Measurements from ENCODE around the gene APC2. TPM values are rescaled to one million over a fixed set of nuclear protein-coding genes. Genes with fewer than 3 reads are reported as not detected.
A peak's percentile ranks its signal among the peaks of the same experiment; 100 is the strongest.
"Not testable (repeated sequence)": the region's sequence is repeated elsewhere in the genome, so short reads cannot be mapped to it uniquely, and the experiment has no call there.

APC2 gene
- total and polyA plus RNA-seq, 7 experiments from 2014 or later = 0.01 to 0.24 (median 0.07) TPM

- POLR2A ChIA-PET; ATAC-seq; H3K27me3 ChIP-seq (ENCODE audit: control insufficient read depth in 2 of 2, insufficient read depth in 2 of 2, low read length in 2 of 2); H3K4me3 ChIP-seq (ENCODE audit: low read length); H3K27ac Mint-ChIP-seq; H3K36me3 Mint-ChIP-seq; H3K36me3 ChIP-seq (ENCODE audit: control insufficient read depth in 2 of 3, insufficient read depth in 3 of 3, low read length in 3 of 3); H3K27ac ChIP-seq (ENCODE audit: low read depth, low read length); H3K4me1 ChIP-seq (ENCODE audit: control insufficient read depth in 2 of 2, insufficient read depth in 2 of 2, low read length in 2 of 2); H3K9me3 Mint-ChIP-seq; H3K4me3 Mint-ChIP-seq; CTCF ChIA-PET; H3K4me1 Mint-ChIP-seq; DNase-seq; H3K9me3 ChIP-seq (ENCODE audit: control insufficient read depth in 2 of 3, low read length in 3 of 3): not testable (repeated sequence)
- intact Hi-C loops (cut with micrococcal nuclease) = loop anchor here in 1 of 2 donors (10.0 kb wide), 1 partner anchor 75 kb away; no protein-coding TSS in a partner anchor
- H3K27me3 Mint-ChIP-seq = peaks cover 6 to 18% (median 13%) of the 10 kb centered on the region in 5 donors
Measured at GRCh38 chr19:1519802-1520201, 69.9 kb downstream of the APC2 start.

GRCh38 chr19:1520203-1520780, 70.4 kb downstream of the APC2 start:
- DNase-seq (no peak), ATAC-seq (no peak)
- no peak overlapping the region for H3K4me3 ChIP-seq (ENCODE audit: low read length)
- Mint-ChIP-seq H3K27ac (no peak overlapping the region), H3K36me3 (peaks cover 0 to 4% (median 0%) of the 10 kb centered on the region in 5 donors), H3K9me3 (peaks cover 0 to 4% (median 0%) of the 10 kb centered on the region in 11 donors), H3K27me3 (peaks cover 10 to 21% (median 17%) of the 10 kb centered on the region in 5 donors), H3K4me1 (peaks cover 0 to 9% (median 8%) of the 10 kb centered on the region in 7 donors), H3K4me3 (no peak overlapping the region)
- ChIA-PET POLR2A (no interaction called here), CTCF (no interaction called here)
- H3K27ac ChIP-seq (ENCODE audit: low read depth, low read length) = no peak overlapping the region
- no peaks in the 10 kb centered on the region for H3K9me3 ChIP-seq (ENCODE audit: control insufficient read depth in 2 of 3, low read length in 3 of 3)
- H3K27me3 ChIP-seq (ENCODE audit: control insufficient read depth in 2 of 2, insufficient read depth in 2 of 2, low read length in 2 of 2) = no peaks in the 10 kb centered on the region
- H3K36me3 ChIP-seq (ENCODE audit: control insufficient read depth in 2 of 3, insufficient read depth in 3 of 3, low read length in 3 of 3) = no peaks in the 10 kb centered on the region
- intact Hi-C loops (cut with micrococcal nuclease) = no loop called here
- H3K4me1 ChIP-seq (ENCODE audit: control insufficient read depth in 2 of 2, insufficient read depth in 2 of 2, low read length in 2 of 2) = no peaks in the 10 kb centered on the region

- Histone ChIP-seq H3K4me3 (ENCODE audit: low read length) (no peak overlapping the region), H3K27me3 (ENCODE audit: control insufficient read depth in 2 of 2, insufficient read depth in 2 of 2, low read length in 2 of 2) (no peaks in the 10 kb centered on the region), H3K36me3 (ENCODE audit: control insufficient read depth in 2 of 3, insufficient read depth in 3 of 3, low read length in 3 of 3) (no peaks in the 10 kb centered on the region), H3K9me3 (ENCODE audit: control insufficient read depth in 2 of 3, low read length in 3 of 3) (no peaks in the 10 kb centered on the region), H3K4me1 (ENCODE audit: control insufficient read depth in 2 of 2, insufficient read depth in 2 of 2, low read length in 2 of 2) (no peaks in the 10 kb centered on the region), H3K27ac (ENCODE audit: low read depth, low read length) (no peak overlapping the region)
- Mint-ChIP-seq H3K4me3 (no peak overlapping the region), H3K4me1 (peaks cover 0 to 9% (median 8%) of the 10 kb centered on the region in 7 donors), H3K9me3 (peaks cover 0 to 3% (median 0%) of the 10 kb centered on the region in 11 donors), H3K27ac (no peak overlapping the region), H3K27me3 (peaks cover 19 to 30% (median 27%) of the 10 kb centered on the region in 5 donors), H3K36me3 (peaks cover 0 to 4% (median 0%) of the 10 kb centered on the region in 5 donors)
- ChIA-PET POLR2A (interaction anchor here (0.7 kb wide), 1 partner anchor 85 kb away, joined by 3 read pairs; no protein-coding TSS in a partner anchor), CTCF (no interaction called here)
- no peak for DNase-seq
- intact Hi-C loops (cut with micrococcal nuclease) = no loop called here
- no peak for ATAC-seq
Measured at GRCh38 chr19:1521636-1522035, 71.7 kb downstream of the APC2 start.

GRCh38 chr19:1522061-1522460, 72.1 kb downstream of the APC2 start:
- Mint-ChIP-seq H3K27me3 (peaks cover 21 to 33% (median 30%) of the 10 kb centered on the region in 5 donors), H3K4me1 (peaks cover 0 to 9% (median 8%) of the 10 kb centered on the region in 7 donors), H3K36me3 (peaks cover 0 to 4% (median 0%) of the 10 kb centered on the region in 5 donors), H3K9me3 (peaks cover 0 to 2% (median 0%) of the 10 kb centered on the region in 11 donors), H3K27ac (no peak overlapping the region), H3K4me3 (no peak overlapping the region)
- DNase-seq (no peak), ATAC-seq (no peak)
- H3K4me3 ChIP-seq (ENCODE audit: low read length) = no peak overlapping the region
- H3K36me3 ChIP-seq (ENCODE audit: control insufficient read depth in 2 of 3, insufficient read depth in 3 of 3, low read length in 3 of 3) = no peaks in the 10 kb centered on the region
- intact Hi-C loops (cut with micrococcal nuclease) = no loop called here
- no peaks in the 10 kb centered on the region for H3K27me3 ChIP-seq (ENCODE audit: control insufficient read depth in 2 of 2, insufficient read depth in 2 of 2, low read length in 2 of 2)
- no peaks in the 10 kb centered on the region for H3K9me3 ChIP-seq (ENCODE audit: control insufficient read depth in 2 of 3, low read length in 3 of 3)
- POLR2A ChIA-PET = interaction anchor here (0.7 kb wide), 1 partner anchor 85 kb away, joined by 3 read pairs; no protein-coding TSS in a partner anchor
- no peaks in the 10 kb centered on the region for H3K4me1 ChIP-seq (ENCODE audit: control insufficient read depth in 2 of 2, insufficient read depth in 2 of 2, low read length in 2 of 2)
- CTCF ChIA-PET = no interaction called here
- H3K27ac ChIP-seq (ENCODE audit: low read depth, low read length) = no peak overlapping the region

- Histone ChIP-seq H3K4me1 (ENCODE audit: control insufficient read depth in 2 of 2, insufficient read depth in 2 of 2, low read length in 2 of 2) (no peaks in the 10 kb centered on the region), H3K9me3 (ENCODE audit: control insufficient read depth in 2 of 3, low read length in 3 of 3) (no peaks in the 10 kb centered on the region), H3K27me3 (ENCODE audit: control insufficient read depth in 2 of 2, insufficient read depth in 2 of 2, low read length in 2 of 2) (no peaks in the 10 kb centered on the region), H3K4me3 (ENCODE audit: low read length) (no peak overlapping the region), H3K36me3 (ENCODE audit: control insufficient read depth in 2 of 3, insufficient read depth in 3 of 3, low read length in 3 of 3) (no peaks in the 10 kb centered on the region), H3K27ac (ENCODE audit: low read depth, low read length) (no peak overlapping the region)
- DNase-seq = no peak
- H3K36me3 Mint-ChIP-seq = peaks cover 0 to 4% (median 0%) of the 10 kb centered on the region in 5 donors
- intact Hi-C loops (cut with micrococcal nuclease) = no loop called here
- H3K4me3 Mint-ChIP-seq = peak overlapping the region in 1 of 10 donors; percentile 10
- ATAC-seq = no peak
- CTCF ChIA-PET = no interaction called here
- peaks cover 26 to 39% (median 30%) of the 10 kb centered on the region in 5 donors for H3K27me3 Mint-ChIP-seq
- peaks cover 0 to 9% (median 8%) of the 10 kb centered on the region in 7 donors for H3K4me1 Mint-ChIP-seq
- no peak overlapping the region for H3K27ac Mint-ChIP-seq
- POLR2A ChIA-PET = no interaction called here
- peaks cover 0 to 2% (median 0%) of the 10 kb centered on the region in 11 donors for H3K9me3 Mint-ChIP-seq
Measured at GRCh38 chr19:1522838-1523237, 72.9 kb downstream of the APC2 start.

Other genes with a start within 250 kb of the APC2 start
- gene STK11, start 244.3 kb upstream of the APC2 start, total RNA-seq = 10 to 100 TPM; 67.7 to 91.3 (median 71.6) TPM
- gene STK11, start 244.3 kb upstream of the APC2 start, polyA plus RNA-seq = 10 to 100 TPM; 13.9 to 28.9 TPM
- under 1 TPM in 2 of 5 experiments, not detected in 3; 0.15 to 0.27 TPM for gene CBARP, start 212.1 kb upstream of the APC2 start, total RNA-seq
- gene CBARP, start 212.1 kb upstream of the APC2 start, polyA plus RNA-seq = not detected
- gene ATP5F1D, start 208.4 kb upstream of the APC2 start, total RNA-seq = 100 to 1,000 TPM in 3 of 5 experiments, 10 to 100 TPM in 2; 90.6 to 178 (median 102) TPM
- gene ATP5F1D, start 208.4 kb upstream of the APC2 start, polyA plus RNA-seq = 100 to 1,000 TPM; 209 to 302 TPM
- 100 to 1,000 TPM in 2 of 5 experiments, 10 to 100 TPM in 3; 22.6 to 310 (median 78.1) TPM for gene MIDN, start 201.5 kb upstream of the APC2 start, total RNA-seq
- 1 to 10 TPM; 1.4 to 3.6 TPM for gene MIDN, start 201.5 kb upstream of the APC2 start, polyA plus RNA-seq
- gene CIRBP, start 180.8 kb upstream of the APC2 start, total RNA-seq = 100 to 1,000 TPM; 237 to 629 (median 524) TPM
- gene CIRBP, start 180.8 kb upstream of the APC2 start, polyA plus RNA-seq = 100 to 1,000 TPM; 233 to 247 TPM
- 10 to 100 TPM; 31.7 to 57.3 (median 47.7) TPM for gene FAM174C, start 174.6 kb upstream of the APC2 start, total RNA-seq
- 10 to 100 TPM; 75.0 to 78.8 TPM for gene FAM174C, start 174.6 kb upstream of the APC2 start, polyA plus RNA-seq
- gene EFNA2, start 164.2 kb upstream of the APC2 start, total RNA-seq = not detected
- not detected for gene EFNA2, start 164.2 kb upstream of the APC2 start, polyA plus RNA-seq
- 100 to 1,000 TPM in 1 of 5 experiments, 10 to 100 TPM in 4; 48.4 to 101 (median 68.0) TPM for gene NDUFS7, start 66.2 kb upstream of the APC2 start, total RNA-seq
- 100 to 1,000 TPM; 182 to 232 TPM for gene NDUFS7, start 66.2 kb upstream of the APC2 start, polyA plus RNA-seq
- 10 to 100 TPM; 10.9 to 24.2 (median 17.5) TPM for gene GAMT, start 48.6 kb upstream of the APC2 start, total RNA-seq
- 10 to 100 TPM; 29.3 to 32.3 TPM for gene GAMT, start 48.6 kb upstream of the APC2 start, polyA plus RNA-seq
- gene DAZAP1, start 42.5 kb upstream of the APC2 start, total RNA-seq = 100 to 1,000 TPM; 129 to 227 (median 144) TPM
- gene DAZAP1, start 42.5 kb upstream of the APC2 start, polyA plus RNA-seq = 1 to 10 TPM; 5.0 to 5.7 TPM
- gene RPS15, start 11.7 kb upstream of the APC2 start, total RNA-seq = 1,000 to 10,000 TPM; 1,300 to 2,097 (median 2,012) TPM
- gene RPS15, start 11.7 kb upstream of the APC2 start, polyA plus RNA-seq = 1,000 to 10,000 TPM; 3,657 to 3,761 TPM
- gene C19orf25, start 29.1 kb downstream of the APC2 start, total RNA-seq = 10 to 100 TPM; 24.2 to 64.5 (median 44.6) TPM
- gene C19orf25, start 29.1 kb downstream of the APC2 start, polyA plus RNA-seq = 10 to 100 TPM; 43.6 to 69.8 TPM
- gene PCSK4, start 40.2 kb downstream of the APC2 start, total RNA-seq = 10 to 100 TPM in 1 of 5 experiments, 1 to 10 TPM in 3, under 1 TPM in 1; 0.87 to 10.8 (median 7.8) TPM
- under 1 TPM; 0.64 to 0.72 TPM for gene PCSK4, start 40.2 kb downstream of the APC2 start, polyA plus RNA-seq
- gene REEP6, start 41.1 kb downstream of the APC2 start, total RNA-seq = 1 to 10 TPM; 1.6 to 5.3 (median 4.4) TPM
- 1 to 10 TPM; 5.6 to 7.2 TPM for gene REEP6, start 41.1 kb downstream of the APC2 start, polyA plus RNA-seq
- 1 to 10 TPM; 3.6 to 9.9 (median 6.0) TPM for gene ADAMTSL5, start 62.9 kb downstream of the APC2 start, total RNA-seq
- 1 to 10 TPM; 4.3 to 4.8 TPM for gene ADAMTSL5, start 62.9 kb downstream of the APC2 start, polyA plus RNA-seq
- gene PLK5, start 74.0 kb downstream of the APC2 start, total RNA-seq = not detected
- gene PLK5, start 74.0 kb downstream of the APC2 start, polyA plus RNA-seq = not detected
- gene MEX3D, start 118.2 kb downstream of the APC2 start, total RNA-seq = 1 to 10 TPM; 2.1 to 8.3 (median 2.3) TPM
- not detected for gene MEX3D, start 118.2 kb downstream of the APC2 start, polyA plus RNA-seq
- gene MBD3, start 142.7 kb downstream of the APC2 start, total RNA-seq = 10 to 100 TPM; 50.1 to 87.8 (median 64.6) TPM
- gene MBD3, start 142.7 kb downstream of the APC2 start, polyA plus RNA-seq = 10 to 100 TPM in 1 of 2 donors, 1 to 10 TPM in 1; 9.1 to 23.1 TPM
- gene UQCR11, start 155.3 kb downstream of the APC2 start, total RNA-seq = 100 to 1,000 TPM in 4 of 5 experiments, 10 to 100 TPM in 1; 94.3 to 170 (median 123) TPM
- 100 to 1,000 TPM; 292 to 606 TPM for gene UQCR11, start 155.3 kb downstream of the APC2 start, polyA plus RNA-seq
- gene TCF3, start 202.5 kb downstream of the APC2 start, total RNA-seq = 10 to 100 TPM; 66.6 to 83.6 (median 78.3) TPM
- 10 to 100 TPM in 1 of 2 donors, 1 to 10 TPM in 1; 5.8 to 15.6 TPM for gene TCF3, start 202.5 kb downstream of the APC2 start, polyA plus RNA-seq

Measured in naive thymus-derived CD4-positive, alpha-beta T cell (primary cell).